ENCODE measurements around the gene ZNF480.
A peak's percentile ranks its signal among the peaks of the same experiment; 100 is the strongest.
"Not testable (repeated sequence)": the region's sequence is repeated elsewhere in the genome, so short reads cannot be mapped to it uniquely, and the experiment has no call there.

ZNF480 gene

DNA sequence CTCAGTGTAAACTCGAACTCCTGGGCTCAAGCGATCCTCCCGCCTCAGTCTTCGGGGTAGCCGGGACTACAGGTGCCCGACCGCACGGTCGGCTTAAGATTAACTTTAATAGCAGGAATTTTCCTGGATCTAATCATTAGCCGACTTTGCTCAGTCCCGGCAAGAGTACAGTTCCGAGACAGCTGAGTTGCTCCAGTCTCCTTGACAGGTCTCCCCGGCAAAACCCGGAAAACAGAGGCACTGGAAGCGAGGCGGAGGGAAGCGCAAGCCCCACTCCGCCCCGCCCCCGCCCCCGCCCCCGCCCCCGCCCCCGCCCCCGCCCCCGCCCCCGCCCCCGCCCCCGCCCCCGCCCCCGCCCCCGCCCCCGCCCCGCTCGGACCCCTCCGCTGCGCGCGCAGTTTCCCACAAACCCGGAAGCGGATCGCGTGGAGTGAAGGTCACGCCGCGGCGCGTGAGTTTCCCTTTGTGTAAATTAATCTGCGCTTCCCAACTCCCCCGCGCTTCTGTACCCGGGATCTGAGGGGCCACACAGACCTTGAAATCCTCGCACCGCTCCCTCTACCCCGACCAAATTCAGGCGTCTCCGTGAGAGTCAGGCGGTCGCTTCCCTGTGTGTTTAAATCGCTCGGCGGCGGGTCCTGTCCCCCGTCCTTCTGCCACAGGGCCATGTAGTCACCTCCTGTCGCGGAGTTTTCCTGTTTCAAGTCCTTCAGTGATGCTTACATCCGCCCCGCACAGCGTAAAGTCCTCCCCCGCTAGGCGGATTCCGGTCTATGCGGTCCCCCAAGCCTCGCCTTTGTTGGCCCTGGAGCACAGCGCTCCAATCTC, at the start of gene ZNF480:
Gene ZNF480 (plus strand): TSS at position 397 of the 828 bp plus-strand sequence. CDS start 3,244 bp downstream, outside the sequence.
- Histone ChIP-seq H3K4me2 (ENCODE audit: low read length) (peak within 1 kb of the TSS; percentile 93), H3K4me1 (ENCODE audit: low read length) (peaks cover 7% of the 10 kb centered on the region), H3K4me3 (ENCODE audit: low read length) (peak within 1 kb of the TSS; percentile 85), H3K36me3 (replicated peaks; ENCODE audit: low read depth, low read length) (peaks cover 61% of the 10 kb centered on the region), H2AFZ (ENCODE audit: low read depth, low read length) (peak within 1 kb of the TSS; percentile 72), H3K9ac (ENCODE audit: low read length) (peak within 1 kb of the TSS; percentile 89), H3K27ac (ENCODE audit: low read length) (peak within 1 kb of the TSS; percentile 58), H3K9me3 (ENCODE audit: insufficient read depth, low read length) (peaks cover 17% of the 10 kb centered on the region; the same call in 1 of the 2 replicates), H4K20me1 (ENCODE audit: insufficient read depth, low read length) (no peaks in the 10 kb centered on the region), H3K79me2 (ENCODE audit: low read length) (peaks cover 23% of the 10 kb centered on the region), H3K27me3 (ENCODE audit: low read depth, low read length) (no peaks in the 10 kb centered on the region)
- TF ChIP-seq, protein P1, sequence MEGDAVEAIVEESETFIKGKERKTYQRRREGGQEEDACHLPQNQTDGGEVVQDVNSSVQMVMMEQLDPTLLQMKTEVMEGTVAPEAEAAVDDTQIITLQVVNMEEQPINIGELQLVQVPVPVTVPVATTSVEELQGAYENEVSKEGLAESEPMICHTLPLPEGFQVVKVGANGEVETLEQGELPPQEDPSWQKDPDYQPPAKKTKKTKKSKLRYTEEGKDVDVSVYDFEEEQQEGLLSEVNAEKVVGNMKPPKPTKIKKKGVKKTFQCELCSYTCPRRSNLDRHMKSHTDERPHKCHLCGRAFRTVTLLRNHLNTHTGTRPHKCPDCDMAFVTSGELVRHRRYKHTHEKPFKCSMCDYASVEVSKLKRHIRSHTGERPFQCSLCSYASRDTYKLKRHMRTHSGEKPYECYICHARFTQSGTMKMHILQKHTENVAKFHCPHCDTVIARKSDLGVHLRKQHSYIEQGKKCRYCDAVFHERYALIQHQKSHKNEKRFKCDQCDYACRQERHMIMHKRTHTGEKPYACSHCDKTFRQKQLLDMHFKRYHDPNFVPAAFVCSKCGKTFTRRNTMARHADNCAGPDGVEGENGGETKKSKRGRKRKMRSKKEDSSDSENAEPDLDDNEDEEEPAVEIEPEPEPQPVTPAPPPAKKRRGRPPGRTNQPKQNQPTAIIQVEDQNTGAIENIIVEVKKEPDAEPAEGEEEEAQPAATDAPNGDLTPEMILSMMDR (IDR thresholded peaks at IDR 0.05; ENCODE audit: low read depth, low read length) = no peak
- TF ChIP-seq EZH2phosphoT487 (IDR thresholded peaks at IDR 0.05; ENCODE audit: low read depth) = no peak

DNA sequence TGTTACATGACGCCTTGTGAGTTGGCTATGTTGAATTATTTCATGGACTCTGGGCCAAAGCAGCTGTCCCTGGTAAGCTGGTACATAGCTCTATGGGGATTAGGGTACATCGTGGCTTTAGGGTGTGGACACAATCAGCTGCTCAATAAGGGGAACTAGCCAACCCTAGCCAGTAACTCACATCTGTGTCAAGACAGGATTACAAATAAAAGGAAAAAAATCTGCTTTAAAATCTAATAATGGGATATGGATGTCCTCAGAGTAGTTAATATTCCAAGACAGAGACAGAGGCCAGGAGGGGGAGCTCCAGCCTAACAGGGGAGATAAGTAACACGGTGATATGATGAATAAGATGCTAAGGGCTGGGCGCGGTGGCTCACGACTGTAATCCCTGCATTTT, 48.7 kb upstream of the ZNF480 start:
- no peaks in the 10 kb centered on the region for H4K20me1 ChIP-seq (ENCODE audit: insufficient read depth, low read length)
- no peak overlapping the region for H3K4me3 ChIP-seq (ENCODE audit: low read length)
- H3K9me3 ChIP-seq (ENCODE audit: insufficient read depth, low read length) = no peaks in the 10 kb centered on the region
- H3K27ac ChIP-seq (ENCODE audit: low read length) = no peak overlapping the region
- no peaks in the 10 kb centered on the region for H3K4me1 ChIP-seq (ENCODE audit: low read length)
- no peaks in the 10 kb centered on the region for H3K27me3 ChIP-seq (ENCODE audit: low read depth, low read length)
- H3K36me3 ChIP-seq (replicated peaks; ENCODE audit: low read depth, low read length) = no peaks in the 10 kb centered on the region
- TF ChIP-seq, protein P1 (IDR thresholded peaks at IDR 0.05; ENCODE audit: low read depth, low read length) = peak; percentile 58
- no peak for TF ChIP-seq EZH2phosphoT487 (IDR thresholded peaks at IDR 0.05; ENCODE audit: low read depth)
- no peak overlapping the region for H3K9ac ChIP-seq (ENCODE audit: low read length)
- no peaks in the 10 kb centered on the region for H3K79me2 ChIP-seq (ENCODE audit: low read length)
- H3K4me2 ChIP-seq (ENCODE audit: low read length) = no peak overlapping the region
- H2AFZ ChIP-seq (ENCODE audit: low read depth, low read length) = no peak overlapping the region

DNA sequence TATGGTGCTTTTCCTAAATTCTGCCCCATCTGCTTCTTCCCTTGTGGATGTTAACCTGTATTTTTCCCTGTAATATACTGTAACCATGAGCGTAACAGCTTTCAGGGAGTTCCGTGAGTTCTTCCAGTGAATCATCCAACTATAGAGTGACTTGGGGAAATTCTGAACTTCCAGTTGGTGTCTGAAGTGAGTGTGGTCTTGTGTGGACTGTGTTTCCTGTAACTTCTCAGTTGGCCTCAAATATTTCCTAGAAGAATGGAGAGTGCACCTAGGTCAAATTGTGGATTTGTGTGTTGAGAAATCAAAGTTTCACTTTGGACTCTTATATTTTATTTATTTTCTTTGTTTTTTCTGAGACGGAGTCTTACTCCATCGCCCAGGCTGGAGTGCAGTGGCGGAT, 38.5 kb upstream of the ZNF480 start:
- Histone ChIP-seq H3K4me1 (ENCODE audit: low read length) (no peaks in the 10 kb centered on the region), H3K9ac (ENCODE audit: low read length) (no peak overlapping the region), H2AFZ (ENCODE audit: low read depth, low read length) (no peak overlapping the region), H3K9me3 (ENCODE audit: insufficient read depth, low read length) (0 out of 2 replicates have a peak, but pooled peaks cover 8% of the 10 kb centered on the region), H3K27ac (ENCODE audit: low read length) (no peak overlapping the region), H3K79me2 (ENCODE audit: low read length) (no peaks in the 10 kb centered on the region), H3K36me3 (replicated peaks; ENCODE audit: low read depth, low read length) (no peaks in the 10 kb centered on the region), H3K27me3 (ENCODE audit: low read depth, low read length) (no peaks in the 10 kb centered on the region), H3K4me3 (ENCODE audit: low read length) (no peak overlapping the region), H4K20me1 (ENCODE audit: insufficient read depth, low read length) (no peaks in the 10 kb centered on the region), H3K4me2 (ENCODE audit: low read length) (no peak overlapping the region)
- TF ChIP-seq, protein P1 (IDR thresholded peaks at IDR 0.05; ENCODE audit: low read depth, low read length) = no peak
- no peak for TF ChIP-seq EZH2phosphoT487 (IDR thresholded peaks at IDR 0.05; ENCODE audit: low read depth)

DNA sequence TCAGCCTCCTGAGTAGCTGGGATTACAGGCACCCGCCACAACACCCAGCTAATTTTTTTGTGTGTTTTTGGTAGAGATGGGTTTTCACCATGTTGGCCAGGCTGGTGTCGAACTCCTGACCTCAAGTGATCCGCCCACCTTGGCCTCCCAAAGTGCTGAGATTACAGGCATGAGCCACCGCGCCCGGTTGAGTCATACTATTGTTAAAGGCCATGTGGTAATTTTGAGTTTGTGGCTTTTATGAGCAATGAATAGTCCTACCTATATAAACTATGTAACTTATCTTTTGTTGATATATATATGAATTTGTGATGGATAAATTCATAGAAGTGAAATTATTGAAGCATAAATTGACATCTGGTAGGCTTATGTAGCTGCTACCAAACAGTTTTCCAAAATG, 31.4 kb upstream of the ZNF480 start:
- not testable (repeated sequence) for H3K9me3 ChIP-seq (ENCODE audit: insufficient read depth, low read length); H3K36me3 ChIP-seq (replicated peaks; ENCODE audit: low read depth, low read length); H4K20me1 ChIP-seq (ENCODE audit: insufficient read depth, low read length)

More for the DNA sequence above, 31.4 kb upstream of the ZNF480 start:
- not testable (repeated sequence) for H3K9ac ChIP-seq (ENCODE audit: low read length); H2AFZ ChIP-seq (ENCODE audit: low read depth, low read length); H3K27ac ChIP-seq (ENCODE audit: low read length); H3K27me3 ChIP-seq (ENCODE audit: low read depth, low read length); H3K4me3 ChIP-seq (ENCODE audit: low read length); H3K4me2 ChIP-seq (ENCODE audit: low read length); H3K4me1 ChIP-seq (ENCODE audit: low read length)
- peaks cover 12% of the 10 kb centered on the region for H3K79me2 ChIP-seq (ENCODE audit: low read length)

Measured in OCI-LY3 (cell line).